ENCODE results near the gene HAPLN1.

Gene HAPLN1

DNA sequence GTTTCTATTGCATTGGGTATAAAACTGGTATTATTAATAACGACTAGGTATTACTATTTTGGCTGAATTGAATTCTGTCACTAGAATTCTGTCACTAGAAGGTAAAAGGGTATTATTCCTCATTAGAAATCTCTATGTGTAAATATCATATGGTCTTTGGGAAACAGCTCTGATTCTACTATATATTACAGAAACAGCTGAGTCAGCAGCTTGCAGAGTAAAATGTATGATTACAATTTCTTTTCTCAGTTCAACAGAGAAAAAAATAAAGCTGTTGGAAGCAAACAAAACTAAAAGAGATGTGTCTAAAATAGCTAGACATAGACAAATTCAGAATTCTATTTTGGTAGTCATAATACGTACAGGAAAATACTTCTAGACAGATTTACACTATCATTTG is 48.5 kb downstream of the HAPLN1 start:
- DNase-seq (ENCODE audit: low spot score), result no peak
- TF ChIP-seq, protein P1, sequence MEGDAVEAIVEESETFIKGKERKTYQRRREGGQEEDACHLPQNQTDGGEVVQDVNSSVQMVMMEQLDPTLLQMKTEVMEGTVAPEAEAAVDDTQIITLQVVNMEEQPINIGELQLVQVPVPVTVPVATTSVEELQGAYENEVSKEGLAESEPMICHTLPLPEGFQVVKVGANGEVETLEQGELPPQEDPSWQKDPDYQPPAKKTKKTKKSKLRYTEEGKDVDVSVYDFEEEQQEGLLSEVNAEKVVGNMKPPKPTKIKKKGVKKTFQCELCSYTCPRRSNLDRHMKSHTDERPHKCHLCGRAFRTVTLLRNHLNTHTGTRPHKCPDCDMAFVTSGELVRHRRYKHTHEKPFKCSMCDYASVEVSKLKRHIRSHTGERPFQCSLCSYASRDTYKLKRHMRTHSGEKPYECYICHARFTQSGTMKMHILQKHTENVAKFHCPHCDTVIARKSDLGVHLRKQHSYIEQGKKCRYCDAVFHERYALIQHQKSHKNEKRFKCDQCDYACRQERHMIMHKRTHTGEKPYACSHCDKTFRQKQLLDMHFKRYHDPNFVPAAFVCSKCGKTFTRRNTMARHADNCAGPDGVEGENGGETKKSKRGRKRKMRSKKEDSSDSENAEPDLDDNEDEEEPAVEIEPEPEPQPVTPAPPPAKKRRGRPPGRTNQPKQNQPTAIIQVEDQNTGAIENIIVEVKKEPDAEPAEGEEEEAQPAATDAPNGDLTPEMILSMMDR (IDR thresholded peaks at IDR 0.05; ENCODE audit: extremely low read depth, missing control alignments), result no peak

DNA sequence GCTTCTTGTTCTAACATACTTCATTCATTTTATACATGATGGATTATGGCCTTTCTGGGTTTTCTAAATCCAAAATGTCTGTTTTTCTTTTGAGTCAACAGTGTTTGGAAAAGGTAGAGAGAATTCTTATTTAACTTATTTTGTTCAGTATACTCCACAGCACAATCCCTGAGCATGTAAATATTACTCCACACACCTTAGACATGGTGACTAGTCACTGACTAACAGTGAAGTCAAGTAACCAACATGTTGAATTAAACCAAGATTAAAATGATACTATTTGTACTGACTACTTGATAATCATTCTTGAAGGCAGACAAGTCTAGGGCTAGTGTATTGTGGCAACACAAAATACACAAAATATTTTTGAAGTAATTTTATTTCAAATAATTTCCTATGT is 55.0 kb downstream of the HAPLN1 start:
- no peak for DNase-seq (ENCODE audit: low spot score)
- TF ChIP-seq, protein P1 (IDR thresholded peaks at IDR 0.05; ENCODE audit: extremely low read depth, missing control alignments), result no peak

DNA sequence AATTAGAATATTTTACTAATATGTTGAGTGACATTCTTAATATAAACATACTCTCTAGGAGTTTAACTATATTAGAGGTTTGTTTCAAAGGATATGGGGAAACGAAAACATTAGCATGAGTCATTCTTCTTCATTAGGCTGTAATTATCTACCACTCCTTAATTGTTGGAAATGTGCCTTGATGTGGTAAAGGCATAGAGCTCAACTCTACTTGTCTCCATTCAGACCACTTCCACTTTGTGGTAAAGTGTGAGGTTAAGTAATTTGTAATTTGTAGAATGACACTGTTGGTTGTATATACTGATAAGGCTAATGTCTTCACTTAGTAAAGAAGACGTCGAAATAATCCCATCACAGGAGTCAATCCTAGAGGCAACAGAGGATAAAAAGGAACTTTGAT is 58.1 kb downstream of the HAPLN1 start:
- no peak for DNase-seq (ENCODE audit: low spot score)
- TF ChIP-seq, protein P1 (IDR thresholded peaks at IDR 0.05; ENCODE audit: extremely low read depth, missing control alignments), result no peak

DNA sequence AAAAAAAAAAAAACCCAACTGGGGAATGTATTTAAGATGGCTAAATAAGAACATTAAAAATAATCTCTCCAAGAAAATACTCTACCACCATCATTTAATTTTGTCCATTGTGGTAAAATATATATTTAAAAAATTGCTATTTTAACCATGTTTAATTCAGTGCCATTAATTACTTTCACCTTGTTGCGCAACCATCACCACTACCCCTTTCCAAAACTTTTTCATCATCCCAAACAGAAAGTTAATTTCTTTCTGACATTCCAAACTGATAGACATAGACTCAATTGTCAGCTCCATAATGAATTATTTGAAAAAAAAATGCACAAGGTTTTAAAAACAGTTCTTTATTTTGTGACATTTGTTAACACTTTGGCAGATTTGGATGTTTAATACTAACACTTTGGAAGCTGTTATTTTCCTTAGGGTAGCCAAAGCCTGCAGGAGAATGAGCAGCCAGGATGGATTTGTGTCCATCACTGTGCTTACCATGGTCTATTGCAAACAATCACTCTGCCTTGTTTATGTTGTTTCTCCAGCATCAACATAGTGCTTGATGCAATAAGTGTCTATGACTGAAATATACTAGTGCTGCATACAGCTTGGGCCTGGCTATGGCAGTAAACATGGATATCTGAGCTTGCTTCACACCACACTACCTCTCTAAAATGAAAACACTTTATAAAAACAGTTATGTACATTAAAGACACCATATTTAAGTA is 62.7 kb downstream of the HAPLN1 start:
- no peak for DNase-seq (ENCODE audit: low spot score)
- TF ChIP-seq, protein P1 (IDR thresholded peaks at IDR 0.05; ENCODE audit: extremely low read depth, missing control alignments), result no peak

DNA sequence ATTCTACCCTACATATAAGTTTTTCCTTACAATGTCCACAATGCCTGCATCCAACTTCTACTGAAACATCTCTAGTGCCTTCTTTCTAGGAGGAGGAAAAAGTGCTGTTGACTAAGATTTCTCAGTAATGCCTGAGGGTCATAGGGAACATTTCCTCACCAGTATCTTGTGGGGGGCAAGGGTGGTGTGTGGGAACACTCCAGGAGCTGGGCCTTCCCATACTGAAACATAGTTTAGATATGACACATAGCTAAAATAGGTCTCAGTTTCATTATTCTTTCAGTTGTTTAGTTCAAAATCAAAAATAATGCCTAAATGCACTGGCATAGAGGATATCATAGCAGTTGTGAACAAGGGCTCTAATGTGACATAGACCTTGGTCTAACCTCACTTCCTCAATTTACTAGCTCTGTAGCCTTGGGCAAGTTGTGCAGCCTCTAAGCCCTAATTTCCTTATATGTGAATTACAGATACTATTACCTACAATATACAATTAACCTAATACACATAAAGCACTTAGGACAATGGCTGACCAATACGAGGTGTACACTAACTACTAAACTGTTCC is 66.1 kb downstream of the HAPLN1 start:
- no peak for DNase-seq (ENCODE audit: low spot score)

DNA sequence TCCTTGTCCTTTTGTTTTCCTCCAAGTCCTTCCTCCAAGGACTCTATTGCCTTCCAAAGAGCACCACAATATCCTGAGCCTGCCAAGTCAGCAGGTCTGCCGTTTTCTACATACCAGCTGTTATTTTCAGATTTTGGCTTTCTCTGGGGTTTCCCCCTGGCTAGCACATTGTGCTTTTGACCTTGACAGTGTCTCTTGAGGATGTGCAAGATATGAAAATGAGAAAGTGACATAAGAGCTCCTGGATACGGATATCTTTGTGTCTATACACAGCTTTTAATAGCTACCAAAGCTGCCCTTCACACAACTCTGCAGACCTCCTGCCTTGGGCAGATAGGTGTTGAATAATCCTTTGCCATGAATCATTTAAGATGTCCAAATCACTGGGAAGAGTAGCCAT is 67.0 kb downstream of the HAPLN1 start:
- TF ChIP-seq, protein P1 (IDR thresholded peaks at IDR 0.05; ENCODE audit: extremely low read depth, missing control alignments), result no peak
- DNase-seq (ENCODE audit: low spot score), result peak; percentile 25

More for the DNA sequence above, 66.1 kb downstream of the HAPLN1 start:
- TF ChIP-seq, protein P1 (IDR thresholded peaks at IDR 0.05; ENCODE audit: extremely low read depth, missing control alignments), result no peak

DNA sequence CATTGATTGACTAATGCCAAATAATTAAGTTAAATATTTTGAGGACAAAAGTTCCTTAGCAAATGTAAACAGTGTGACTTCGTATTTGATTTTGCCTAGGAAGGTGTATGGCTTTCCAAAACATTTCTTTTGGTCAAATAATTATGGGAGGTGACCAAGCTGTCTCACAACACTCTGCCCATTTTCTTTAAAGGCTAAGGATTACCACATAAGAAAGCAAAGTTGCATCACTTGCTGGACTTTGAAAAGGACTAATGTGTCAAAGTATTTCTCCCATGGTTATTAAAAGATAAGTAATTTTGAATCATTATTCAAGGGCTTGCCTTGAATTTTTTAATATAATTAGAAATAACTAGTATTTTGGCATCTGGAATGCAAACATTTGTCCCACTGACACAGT is 74.7 kb downstream of the HAPLN1 start:
- DNase-seq (ENCODE audit: low spot score), result no peak
- TF ChIP-seq, protein P1 (IDR thresholded peaks at IDR 0.05; ENCODE audit: extremely low read depth, missing control alignments), result no peak

Measured in GM20000 (cell line).